T1000 (cell line): ENCODE results near the gene ZBTB17.
"Not testable (repeated sequence)": the region's sequence is repeated elsewhere in the genome, so short reads cannot be mapped to it uniquely, and the experiment has no call there.

Experiments used
- DNase-seq: peaks from one replicate; lab custom pipeline; 2025; ENCODE audit warnings: mixed read lengths; lab: John Stamatoyannopoulos, UW

The ZBTB17 gene

GRCh38 chr1:15975805-15976680 lies at the start of gene ZBTB17:
ZBTB17 (minus strand) TSS chr1:15976101; CDS start chr1:15948495, 27,606 bp downstream.
- peak; percentile 91 for DNase-seq

GRCh38 chr1:16023050-16023653 lies 47.3 kb upstream of the ZBTB17 start:
- no peak for DNase-seq

- DNase-seq = no peak
Measured at GRCh38 chr1:16022393-16022792, 46.5 kb upstream of the ZBTB17 start.

- no peak for DNase-seq
Measured at GRCh38 chr1:16021681-16022080, 45.8 kb upstream of the ZBTB17 start, which contains the start of gene CLCNKA. CLCNKA (plus strand) TSS chr1:16022036; CDS start chr1:16022620, 584 bp downstream.

- not testable (repeated sequence) for DNase-seq
Measured at GRCh38 chr1:16020878-16021277, 45.0 kb upstream of the ZBTB17 start.

- no peak for DNase-seq
Measured at GRCh38 chr1:16020325-16020724, 44.4 kb upstream of the ZBTB17 start.

GRCh38 chr1:16019644-16020277 lies 43.9 kb upstream of the ZBTB17 start:
- DNase-seq = peak; percentile 70

GRCh38 chr1:16018749-16019643 lies 43.1 kb upstream of the ZBTB17 start:
- DNase-seq = no peak

- no peak for DNase-seq
Measured at GRCh38 chr1:16018308-16018707, 42.4 kb upstream of the ZBTB17 start.

GRCh38 chr1:16017461-16018303 lies 41.8 kb upstream of the ZBTB17 start, which contains the start of gene HSPB7:
HSPB7 (minus strand) TSS chr1:16018043; CDS start chr1:16017963, 80 bp downstream.
- DNase-seq = peak; percentile 21

- DNase-seq = no peak
Measured at GRCh38 chr1:16017076-16017460, 41.2 kb upstream of the ZBTB17 start.

- peak; percentile 11 for DNase-seq
Measured at GRCh38 chr1:16015960-16016901, 40.3 kb upstream of the ZBTB17 start.

- no peak for DNase-seq
Measured at GRCh38 chr1:16015491-16015890, 39.6 kb upstream of the ZBTB17 start.

GRCh38 chr1:16014509-16015482 lies 38.9 kb upstream of the ZBTB17 start:
- DNase-seq = no peak

- no peak for DNase-seq
Measured at GRCh38 chr1:16013908-16014258, 38.0 kb upstream of the ZBTB17 start.

- peak; percentile 49 for DNase-seq
Measured at GRCh38 chr1:16013220-16013907, 37.5 kb upstream of the ZBTB17 start.

- DNase-seq = peak; percentile 37
Measured at GRCh38 chr1:16012590-16013219, 36.8 kb upstream of the ZBTB17 start.
